Dendritic cell treated with granulocyte-macrophage colony-stimulating factor and Interleukin-4, amounts not matched to agents 40 ng/mL and 50 ng/mL, for 4 days (primary cell): Measurements from ENCODE around the gene SLC38A2.

Experiments
- H3K27ac Mint-ChIP-seq: one replicate; pipeline ENCODE4 v1.8.0; 2022; ENCODE audit warnings: mild to moderate bottlenecking, mixed read lengths
- H3K27me3 Mint-ChIP-seq: one replicate; pipeline ENCODE4 v1.8.0; 2022; ENCODE audit warnings: mild to moderate bottlenecking, mixed read lengths
- H3K36me3 Mint-ChIP-seq: one replicate; pipeline ENCODE4 v1.8.0; 2022; ENCODE audit warnings: low read depth, mixed read lengths
- H3K4me1 Mint-ChIP-seq: one replicate; pipeline ENCODE4 v1.8.0; 2022; ENCODE audit warnings: low read depth, mixed read lengths
- H3K4me3 Mint-ChIP-seq: one replicate; pipeline ENCODE4 v1.8.0; 2022; ENCODE audit warnings: mild to moderate bottlenecking, moderate library complexity, mixed read lengths
- H3K9me3 Mint-ChIP-seq: one replicate; pipeline ENCODE4 v1.8.0; 2022; ENCODE audit warnings: mixed read lengths
- intact Hi-C: fragments of 100-400 bp; cut with micrococcal nuclease; formaldehyde crosslinking; loops from one replicate; pipeline ENCODE4 v1.15.0; 2022

Gene SLC38A2

GRCh38 chr12:46372544-46373300 lies at the start of gene SLC38A2:
TSS of gene SLC38A2 (minus strand) at chr12:46372773. CDS start at chr12:46371293, 1,480 bp downstream.
- Mint-ChIP-seq H3K4me3 (peak within 1 kb of the TSS; percentile 93), H3K27me3 (peaks cover 6% of the 10 kb centered on the region), H3K27ac (peak within 1 kb of the TSS; percentile 99), H3K9me3 (no peaks in the 10 kb centered on the region), H3K4me1 (peaks cover 37% of the 10 kb centered on the region), H3K36me3 (peaks cover 44% of the 10 kb centered on the region)
- intact Hi-C loops, result loop anchor here (1.0 to 5.0 kb wide), 3 partner anchors 11 to 382 kb away; partner anchors contain the start of gene SCAF11

GRCh38 chr12:46419675-46420074 lies 47.1 kb upstream of the SLC38A2 start:
- Mint-ChIP-seq H3K27ac (no peak overlapping the region), H3K36me3 (no peaks in the 10 kb centered on the region), H3K9me3 (no peaks in the 10 kb centered on the region), H3K4me3 (no peak overlapping the region), H3K27me3 (no peaks in the 10 kb centered on the region), H3K4me1 (no peaks in the 10 kb centered on the region)
- intact Hi-C loops, result no loop called here

- intact Hi-C loops, result no loop called here
- Mint-ChIP-seq H3K27me3 (no peaks in the 10 kb centered on the region), H3K27ac (no peak overlapping the region), H3K36me3 (no peaks in the 10 kb centered on the region), H3K4me1 (no peaks in the 10 kb centered on the region), H3K9me3 (no peaks in the 10 kb centered on the region), H3K4me3 (no peak overlapping the region)
Observed at GRCh38 chr12:46415552-46415951, 43.0 kb upstream of the SLC38A2 start.

DNA sequence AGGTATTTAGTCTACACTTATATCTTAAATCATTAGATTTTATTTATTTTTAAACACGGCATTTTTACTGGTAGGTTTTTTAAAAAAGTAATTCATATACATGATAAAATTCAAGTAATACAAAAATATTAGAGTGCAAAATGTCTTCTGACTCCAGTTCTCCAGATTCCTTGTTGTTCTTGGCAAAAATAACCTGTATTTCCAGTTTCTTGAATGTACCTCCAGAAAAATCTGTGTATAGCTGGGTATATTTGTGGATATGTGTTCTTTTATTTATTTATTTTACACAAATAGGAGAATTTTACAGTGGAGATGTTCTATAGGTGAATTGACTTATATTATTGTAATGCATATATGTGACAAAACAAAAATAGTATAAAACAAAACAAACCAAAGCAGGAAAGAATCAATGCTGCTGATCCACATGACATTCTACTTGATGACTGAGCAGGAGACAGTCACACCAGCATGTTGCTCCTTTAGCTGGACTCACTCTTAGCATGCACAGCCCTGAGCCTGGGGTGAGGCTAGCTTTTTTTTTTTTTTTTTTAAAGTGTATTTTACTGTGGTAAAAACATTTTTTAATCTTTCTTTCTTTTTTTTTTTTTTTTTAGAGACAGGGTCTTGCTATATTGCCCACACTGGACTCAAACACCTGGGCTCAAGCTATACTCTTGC lies 42.2 kb upstream of the SLC38A2 start:
- no peak overlapping the region for H3K27ac Mint-ChIP-seq
- no peaks in the 10 kb centered on the region for H3K36me3 Mint-ChIP-seq
- intact Hi-C loops, result no loop called here
- no peak overlapping the region for H3K4me3 Mint-ChIP-seq
- no peaks in the 10 kb centered on the region for H3K9me3 Mint-ChIP-seq
- no peaks in the 10 kb centered on the region for H3K27me3 Mint-ChIP-seq
- H3K4me1 Mint-ChIP-seq, result no peaks in the 10 kb centered on the region

DNA sequence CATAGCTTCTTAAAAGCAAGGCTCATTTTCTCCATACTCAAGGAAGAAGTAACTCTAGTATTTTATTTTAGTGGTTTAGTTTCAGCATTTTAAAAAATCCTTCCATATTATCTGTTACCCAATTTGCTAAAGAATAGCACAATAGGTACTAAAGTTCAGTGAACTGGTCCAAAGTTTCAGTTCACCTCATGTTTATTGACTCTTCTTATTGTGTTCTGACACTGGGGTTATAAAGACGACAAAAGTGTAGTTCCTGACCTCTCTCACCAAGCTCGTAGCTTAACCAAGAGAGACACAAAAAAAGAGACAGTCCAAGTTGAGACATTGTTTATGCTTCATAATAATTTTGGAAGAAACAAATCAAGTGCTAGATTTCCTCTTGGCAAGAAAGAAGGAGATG lies 40.8 kb upstream of the SLC38A2 start:
- H3K4me3 Mint-ChIP-seq, result no peak overlapping the region
- no peaks in the 10 kb centered on the region for H3K27me3 Mint-ChIP-seq
- intact Hi-C loops, result no loop called here
- H3K27ac Mint-ChIP-seq, result no peak overlapping the region
- H3K36me3 Mint-ChIP-seq, result no peaks in the 10 kb centered on the region
- H3K4me1 Mint-ChIP-seq, result no peaks in the 10 kb centered on the region
- H3K9me3 Mint-ChIP-seq, result no peaks in the 10 kb centered on the region

- H3K36me3 Mint-ChIP-seq, result no peaks in the 10 kb centered on the region
- no peaks in the 10 kb centered on the region for H3K4me1 Mint-ChIP-seq
- no peaks in the 10 kb centered on the region for H3K27me3 Mint-ChIP-seq
- H3K9me3 Mint-ChIP-seq, result no peaks in the 10 kb centered on the region
- intact Hi-C loops, result no loop called here
- H3K27ac Mint-ChIP-seq, result no peak overlapping the region
- H3K4me3 Mint-ChIP-seq, result no peak overlapping the region
Observed at GRCh38 chr12:46412857-46413256, 40.3 kb upstream of the SLC38A2 start.

GRCh38 chr12:46410495-46410894 lies 37.9 kb upstream of the SLC38A2 start:
- H3K9me3 Mint-ChIP-seq, result no peaks in the 10 kb centered on the region
- H3K27me3 Mint-ChIP-seq, result no peaks in the 10 kb centered on the region
- no peaks in the 10 kb centered on the region for H3K36me3 Mint-ChIP-seq
- no peak overlapping the region for H3K4me3 Mint-ChIP-seq
- no peak overlapping the region for H3K27ac Mint-ChIP-seq
- H3K4me1 Mint-ChIP-seq, result no peaks in the 10 kb centered on the region
- intact Hi-C loops, result no loop called here

- H3K36me3 Mint-ChIP-seq, result no peaks in the 10 kb centered on the region
- no peak overlapping the region for H3K4me3 Mint-ChIP-seq
- no peaks in the 10 kb centered on the region for H3K27me3 Mint-ChIP-seq
- H3K9me3 Mint-ChIP-seq, result no peaks in the 10 kb centered on the region
- H3K4me1 Mint-ChIP-seq, result no peaks in the 10 kb centered on the region
- no peak overlapping the region for H3K27ac Mint-ChIP-seq
- intact Hi-C loops, result no loop called here
Observed at GRCh38 chr12:46409974-46410373, 37.4 kb upstream of the SLC38A2 start.

- intact Hi-C loops, result no loop called here
- H3K27me3 Mint-ChIP-seq, result no peaks in the 10 kb centered on the region
- no peak overlapping the region for H3K27ac Mint-ChIP-seq
- H3K9me3 Mint-ChIP-seq, result no peaks in the 10 kb centered on the region
- no peaks in the 10 kb centered on the region for H3K36me3 Mint-ChIP-seq
- H3K4me1 Mint-ChIP-seq, result no peaks in the 10 kb centered on the region
- no peak overlapping the region for H3K4me3 Mint-ChIP-seq
Observed at GRCh38 chr12:46409342-46409741, 36.8 kb upstream of the SLC38A2 start.

DNA sequence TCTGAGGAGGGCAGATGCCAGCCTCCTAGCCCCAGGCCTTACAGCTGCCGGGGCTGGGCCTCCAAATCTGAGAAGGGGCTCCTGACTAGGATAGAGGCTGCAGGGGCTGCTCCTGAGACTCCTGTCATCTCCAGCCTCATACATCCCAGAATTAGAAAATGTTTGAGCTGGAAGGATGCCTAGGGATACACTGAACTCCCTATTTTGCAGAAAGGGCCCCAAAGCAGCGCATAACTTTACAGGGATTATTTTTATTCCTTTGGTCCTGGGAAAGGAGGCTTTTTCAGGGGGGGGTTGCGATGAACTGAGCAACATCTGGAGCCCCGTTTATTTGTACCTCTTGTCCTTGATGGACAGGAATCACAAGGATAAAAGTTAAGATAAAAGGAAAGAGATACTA lies 35.9 kb upstream of the SLC38A2 start:
- no peaks in the 10 kb centered on the region for H3K36me3 Mint-ChIP-seq
- no peaks in the 10 kb centered on the region for H3K9me3 Mint-ChIP-seq
- H3K27me3 Mint-ChIP-seq, result no peaks in the 10 kb centered on the region
- no peaks in the 10 kb centered on the region for H3K4me1 Mint-ChIP-seq
- intact Hi-C loops, result no loop called here
- H3K4me3 Mint-ChIP-seq, result no peak overlapping the region
- H3K27ac Mint-ChIP-seq, result no peak overlapping the region

GRCh38 chr12:46407361-46407760 lies 34.8 kb upstream of the SLC38A2 start:
- Mint-ChIP-seq H3K27me3 (no peaks in the 10 kb centered on the region), H3K4me1 (no peaks in the 10 kb centered on the region), H3K36me3 (no peaks in the 10 kb centered on the region), H3K27ac (no peak overlapping the region), H3K9me3 (no peaks in the 10 kb centered on the region), H3K4me3 (no peak overlapping the region)
- intact Hi-C loops, result no loop called here

DNA sequence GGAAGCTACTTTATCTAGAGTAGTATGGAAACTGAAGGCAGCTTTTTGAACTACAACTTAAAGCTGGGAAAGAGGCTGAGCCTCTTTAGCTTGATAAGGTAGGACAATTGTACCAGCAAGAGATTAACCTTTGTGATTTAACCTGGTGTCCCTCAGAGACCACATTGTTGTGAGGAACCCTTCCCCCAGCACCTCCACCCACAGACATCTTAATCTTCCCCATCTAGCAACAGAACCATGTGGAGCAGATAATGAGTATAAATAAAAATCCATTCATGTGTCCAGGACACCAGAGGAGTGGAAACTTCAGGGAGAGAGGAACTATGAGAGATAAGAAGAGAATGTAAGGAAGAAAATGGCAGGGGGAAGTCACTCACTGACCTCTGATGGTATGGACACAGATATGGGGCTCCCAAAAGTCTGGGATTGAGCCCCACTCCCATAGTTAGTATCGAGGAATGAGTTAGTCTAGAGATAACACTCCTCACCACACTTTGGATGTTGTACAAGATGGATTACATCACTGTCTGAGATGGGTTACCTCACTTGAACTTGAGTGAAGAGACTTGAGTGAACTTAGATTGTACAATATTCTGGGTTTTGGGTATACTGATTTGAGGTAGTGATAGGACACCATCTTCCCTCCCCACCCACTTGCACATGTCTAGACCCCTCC lies 33.9 kb upstream of the SLC38A2 start:
- H3K9me3 Mint-ChIP-seq, result no peaks in the 10 kb centered on the region
- intact Hi-C loops, result no loop called here
- H3K27me3 Mint-ChIP-seq, result no peaks in the 10 kb centered on the region
- H3K4me1 Mint-ChIP-seq, result peaks cover 3% of the 10 kb centered on the region
- H3K36me3 Mint-ChIP-seq, result no peaks in the 10 kb centered on the region
- no peak overlapping the region for H3K27ac Mint-ChIP-seq
- H3K4me3 Mint-ChIP-seq, result no peak overlapping the region

DNA sequence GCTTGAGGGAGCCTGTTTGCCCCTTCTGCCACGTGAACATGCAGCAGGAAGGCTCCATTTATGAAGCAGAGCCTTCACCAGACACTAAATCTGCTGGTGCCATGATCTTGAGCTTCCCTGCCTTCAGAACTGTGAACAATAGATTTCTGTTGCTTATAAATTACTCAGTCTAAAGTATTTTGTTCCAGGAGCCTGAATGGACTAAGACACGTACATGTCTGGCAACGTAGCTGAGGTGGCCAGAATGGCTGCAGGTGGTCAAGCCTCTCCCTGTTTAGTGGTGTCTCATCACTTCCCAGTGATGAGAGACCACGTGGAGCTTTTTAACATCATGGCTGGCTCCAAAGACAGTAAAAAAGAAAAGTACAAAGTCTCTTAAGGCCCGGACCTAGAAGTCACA lies 32.2 kb upstream of the SLC38A2 start:
- Mint-ChIP-seq H3K9me3 (no peaks in the 10 kb centered on the region), H3K4me1 (peaks cover 16% of the 10 kb centered on the region), H3K27ac (no peak overlapping the region), H3K4me3 (no peak overlapping the region), H3K36me3 (no peaks in the 10 kb centered on the region), H3K27me3 (no peaks in the 10 kb centered on the region)
- intact Hi-C loops, result no loop called here

DNA sequence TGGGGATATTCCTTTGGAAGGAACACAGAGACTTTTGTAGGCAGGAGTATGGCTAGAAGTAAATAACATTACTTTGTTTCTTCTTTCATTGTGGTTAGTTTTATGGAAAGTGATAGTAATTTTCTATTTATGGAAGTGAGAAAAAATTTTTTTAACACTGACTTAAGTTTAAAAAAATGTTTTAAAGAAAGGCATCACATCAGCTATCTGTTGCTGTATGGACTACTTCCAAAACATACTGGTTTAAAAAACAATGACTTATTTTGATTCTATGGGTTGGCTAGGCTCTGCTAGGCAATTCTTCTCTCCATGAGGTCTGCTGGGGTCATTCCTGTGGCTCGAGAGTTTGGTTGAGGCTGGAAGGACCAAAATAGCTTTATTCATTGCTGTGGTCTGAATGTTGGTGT lies 31.7 kb upstream of the SLC38A2 start:
- H3K4me3 Mint-ChIP-seq, result no peak overlapping the region
- no peaks in the 10 kb centered on the region for H3K27me3 Mint-ChIP-seq
- H3K9me3 Mint-ChIP-seq, result no peaks in the 10 kb centered on the region
- intact Hi-C loops, result no loop called here
- no peak overlapping the region for H3K27ac Mint-ChIP-seq
- H3K4me1 Mint-ChIP-seq, result peaks cover 16% of the 10 kb centered on the region
- H3K36me3 Mint-ChIP-seq, result no peaks in the 10 kb centered on the region
